SK-N-SH treated with all-trans-retinoic acid at 6 μM for 48 hours (cell line): ENCODE measurements around the gene ASPRV1.

Source experiments
- BACH2 ChIP-seq: fragments of 250-450 bp; sonication (Bioruptor Pico); IDR thresholded peaks from 2 replicates; pipeline ENCODE4 v1.9.0; 2021; ENCODE audit warnings: mild to moderate bottlenecking, borderline replicate concordance
- CSDC2 ChIP-seq: fragments of 250-450 bp; sonication (Bioruptor Pico); IDR thresholded peaks from 2 replicates; pipeline ENCODE4 v1.5.0; 2020; ENCODE audit warnings: mild to moderate bottlenecking, moderate library complexity
- CSRNP3 ChIP-seq: fragments of 250-450 bp; sonication (Bioruptor Pico); IDR thresholded peaks from 2 replicates; pipeline ENCODE4 v1.5.1; 2021; ENCODE audit warnings: mild to moderate bottlenecking, moderate library complexity
- PATZ1 ChIP-seq: fragments of 250-450 bp; sonication (Bioruptor Pico); IDR thresholded peaks from 2 replicates; pipeline ENCODE4 v1.8.0; 2020; ENCODE audit warnings: mild to moderate bottlenecking, moderate library complexity, borderline replicate concordance
- PPARA ChIP-seq: fragments of 250-450 bp; sonication (Bioruptor Pico); IDR thresholded peaks from 2 replicates; pipeline ENCODE4 v1.5.0; 2020; ENCODE audit warnings: mild to moderate bottlenecking, borderline replicate concordance
- SNAI2 ChIP-seq: fragments of 250-450 bp; sonication (Bioruptor Pico); IDR thresholded peaks from 2 replicates; pipeline ENCODE4 v1.5.0; 2020; ENCODE audit warnings: mild to moderate bottlenecking, moderate library complexity
- ZNF8 ChIP-seq: fragments of 450-650 bp; formaldehyde crosslinking; IDR thresholded peaks from 2 replicates; pipeline ENCODE4 v1.5.0; 2020; ENCODE audit warnings: mild to moderate bottlenecking, moderate library complexity

GRCh38 chr2:69957965-69958364 lies 3.5 kb downstream of the ASPRV1 start:
- TF ChIP-seq PPARA (CRISPR knock-in tag), result no peak
- TF ChIP-seq CSRNP3 (CRISPR knock-in tag), result no peak
- TF ChIP-seq SNAI2 (CRISPR knock-in tag), result no peak
- TF ChIP-seq PATZ1 (CRISPR knock-in tag), result no peak
- TF ChIP-seq BACH2, result no peak
- TF ChIP-seq ZNF8, result no peak
- TF ChIP-seq CSDC2 (CRISPR knock-in tag), result no peak
